Measurements from ENCODE around the gene ITPRID1.

GRCh38 chr7:31602041-31602625, 88.2 kb downstream of the ITPRID1 start:
- TF ChIP-seq CTCF (IDR thresholded peaks at IDR 0.05 in 2 of 3, conservative IDR thresholded peaks at IDR 0.05 in 1 of 3; ENCODE audit: control insufficient read depth in 2 of 3, extremely low read depth in 1 of 3, insufficient read depth in 1 of 3, low read depth in 3 of 3, low read length in 3 of 3) (no peak), IKZF1 (conservative IDR thresholded peaks at IDR 0.05) (no peak), ASH2L (IDR thresholded peaks at IDR 0.05; ENCODE audit: borderline replicate concordance, low read depth) (no peak), ZNF207 (IDR thresholded peaks at IDR 0.05; ENCODE audit: borderline replicate concordance) (no peak), SIX5 (IDR thresholded peaks at IDR 0.05; ENCODE audit: low read depth, low read length, severe bottlenecking) (no peak), HSF1 (IDR thresholded peaks at IDR 0.05; ENCODE audit: low read depth, low read length) (no peak), POLR2A (IDR thresholded peaks at IDR 0.05; ENCODE audit: low read depth, low read length) (no peak), TCF3 (IDR thresholded peaks at IDR 0.05; ENCODE audit: borderline replicate concordance, insufficient read depth, low read depth, low read length) (no peak), TAF1 (IDR thresholded peaks at IDR 0.05; ENCODE audit: borderline replicate concordance, low read depth, low read length) (no peak), HDAC2 (IDR thresholded peaks at IDR 0.05) (no peak), POLR2AphosphoS5 (IDR thresholded peaks at IDR 0.05; ENCODE audit: low read length) (no peak), SUZ12 (IDR thresholded peaks at IDR 0.05; ENCODE audit: unreplicated experiment) (no peak), NR2C2 (IDR thresholded peaks at IDR 0.05; ENCODE audit: borderline replicate concordance, control insufficient read depth, insufficient read length, low read depth) (no peak)
